ENCODE data around the gene RBPJL.

RBPJL gene

GRCh38 chr20:45363611-45364492 lies 57.2 kb downstream of the RBPJL start:
- no peak for DNase-seq

DNA sequence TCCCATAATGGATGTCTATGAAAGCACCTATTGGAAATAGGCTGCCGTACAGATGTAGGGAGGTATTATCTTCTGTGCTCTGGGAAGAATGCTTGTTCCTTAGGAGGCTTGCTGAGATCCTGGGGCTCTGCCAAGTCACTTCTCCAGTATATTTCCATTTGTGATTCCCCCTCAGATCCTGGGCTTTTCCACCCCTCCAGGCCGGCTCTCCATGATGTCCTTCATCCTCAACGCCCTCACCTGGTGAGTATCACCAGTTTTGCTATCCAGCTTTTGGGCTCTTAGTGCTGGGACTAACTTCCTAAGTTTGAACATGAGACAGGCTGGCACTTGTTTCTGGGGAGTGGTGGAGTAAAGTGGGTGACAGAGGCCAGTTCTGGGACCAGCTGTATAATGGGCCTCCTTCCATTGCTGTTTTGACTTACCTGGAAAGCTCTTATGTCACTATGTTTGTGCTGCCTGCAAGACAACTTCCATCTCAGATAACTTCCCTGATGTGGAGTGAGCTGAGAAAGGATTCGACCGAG lies 58.9 kb downstream of the RBPJL start:
- DNase-seq: no peak

DNA sequence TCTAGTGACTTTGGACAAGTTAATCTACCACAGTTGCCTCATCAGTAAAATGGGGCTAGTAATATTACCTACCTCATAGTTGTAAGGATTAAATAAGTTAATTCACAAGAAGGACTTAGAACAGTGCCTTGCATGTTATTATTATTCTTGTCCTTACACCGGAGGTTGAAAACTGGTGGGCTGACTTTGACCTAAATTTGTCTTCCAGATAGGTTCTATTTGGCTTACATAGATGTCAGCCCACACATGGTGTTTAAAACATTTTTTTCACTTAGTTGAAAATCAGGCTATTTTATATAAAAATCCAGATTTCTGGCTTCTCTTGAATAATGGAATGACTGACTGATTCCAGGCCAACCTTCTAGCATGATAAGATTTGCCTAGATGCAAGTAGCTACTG lies 59.6 kb downstream of the RBPJL start:
- no peak for DNase-seq

DNA sequence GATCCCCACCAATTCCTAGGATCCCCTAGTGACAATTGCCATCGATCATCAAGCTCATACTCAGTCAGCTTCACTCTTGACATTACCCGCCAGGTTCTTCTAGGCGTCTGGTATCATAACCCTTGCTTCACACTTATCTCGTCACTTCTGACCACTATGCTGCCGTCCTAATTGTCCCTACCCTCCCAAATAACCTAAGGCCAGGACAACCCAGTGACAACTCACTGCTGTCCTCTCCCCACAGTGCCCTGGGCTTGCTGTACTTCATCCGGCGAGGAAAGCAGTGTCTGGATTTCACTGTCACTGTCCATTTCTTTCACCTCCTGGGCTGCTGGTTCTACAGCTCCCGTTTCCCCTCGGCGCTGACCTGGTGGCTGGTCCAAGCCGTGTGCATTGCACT lies 60.0 kb downstream of the RBPJL start:
- DNase-seq: no peak

- no peak for DNase-seq
Observed at GRCh38 chr20:45367126-45367525, 60.5 kb downstream of the RBPJL start.
